Lower lobe of right lung (tissue), 2 donors: Measurements from ENCODE around the gene C1orf146. TPM values are rescaled to one million over a fixed set of nuclear protein-coding genes. Genes with fewer than 3 reads are reported as not detected.

Experiments
- ATAC-seq, 2 donors: fragments of 200-7000 bp; cut with Tn5 transposase; one replicate each; pipeline ENCODE4 v1.9.1; 2020 to 2022; ENCODE audit warnings: mild to moderate bottlenecking in 2 of 2, moderate library complexity in 2 of 2
- DNase-seq: peaks from one replicate; pipeline ENCODE4 v3.0.0-alpha.2; 2020
- H3K27ac ChIP-seq: fragments of 200-600 bp; one replicate; pipeline ENCODE4 v1.8.0; 2022
- H3K27me3 ChIP-seq: fragments of 200-600 bp; one replicate; pipeline ENCODE4 v1.8.0; 2022; ENCODE audit warnings: low read depth
- H3K36me3 ChIP-seq: fragments of 200-600 bp; one replicate; pipeline ENCODE4 v1.8.0; 2022; ENCODE audit warnings: mild to moderate bottlenecking
- H3K4me1 ChIP-seq: fragments of 200-600 bp; one replicate; pipeline ENCODE4 v1.8.0; 2022
- H3K4me3 ChIP-seq: fragments of 200-600 bp; one replicate; pipeline ENCODE4 v1.8.0; 2022; ENCODE audit warnings: mild to moderate bottlenecking
- H3K9me3 ChIP-seq: fragments of 200-600 bp; one replicate; pipeline ENCODE4 v1.8.0; 2022
- intact Hi-C: fragments of 100-400 bp; cut with DNase I; formaldehyde crosslinking; loops from one replicate; pipeline ENCODE4 v1.11.0; 2022
- total RNA-seq: library from RNA; stranded (reverse); fragmentation: NEBNext Ultra II Directional; extraction: Animal tissue kit (Norgen Biotek cat#: 25700); gene quantifications from one replicate; pipeline ENCODE4 v1.2.1, GENCODE V29; 2021
- TF ChIP-seq, protein P1 (sequence below): fragments of 200-600 bp; IDR thresholded peaks from one replicate; pipeline ENCODE4 v1.8.0; 2022; ENCODE audit warnings: antibody characterized with exemption, mild to moderate bottlenecking
- donor health status: DM: no; HTN: yes; CAD: no; lungs with severe emphysema.

C1orf146 gene
- total RNA-seq, 1 donor from 2014 or later = not detected

GRCh38 chr1:92203105-92203504 is 14.6 kb upstream of the C1orf146 start:
- Histone ChIP-seq H3K4me3 (no peak overlapping the region), H3K9me3 (peaks cover 7% of the 10 kb centered on the region), H3K36me3 (no peaks in the 10 kb centered on the region), H3K27me3 (no peaks in the 10 kb centered on the region), H3K27ac (no peak overlapping the region), H3K4me1 (no peaks in the 10 kb centered on the region)
- DNase-seq (no peak), ATAC-seq (no peak)
- TF ChIP-seq, protein P1, sequence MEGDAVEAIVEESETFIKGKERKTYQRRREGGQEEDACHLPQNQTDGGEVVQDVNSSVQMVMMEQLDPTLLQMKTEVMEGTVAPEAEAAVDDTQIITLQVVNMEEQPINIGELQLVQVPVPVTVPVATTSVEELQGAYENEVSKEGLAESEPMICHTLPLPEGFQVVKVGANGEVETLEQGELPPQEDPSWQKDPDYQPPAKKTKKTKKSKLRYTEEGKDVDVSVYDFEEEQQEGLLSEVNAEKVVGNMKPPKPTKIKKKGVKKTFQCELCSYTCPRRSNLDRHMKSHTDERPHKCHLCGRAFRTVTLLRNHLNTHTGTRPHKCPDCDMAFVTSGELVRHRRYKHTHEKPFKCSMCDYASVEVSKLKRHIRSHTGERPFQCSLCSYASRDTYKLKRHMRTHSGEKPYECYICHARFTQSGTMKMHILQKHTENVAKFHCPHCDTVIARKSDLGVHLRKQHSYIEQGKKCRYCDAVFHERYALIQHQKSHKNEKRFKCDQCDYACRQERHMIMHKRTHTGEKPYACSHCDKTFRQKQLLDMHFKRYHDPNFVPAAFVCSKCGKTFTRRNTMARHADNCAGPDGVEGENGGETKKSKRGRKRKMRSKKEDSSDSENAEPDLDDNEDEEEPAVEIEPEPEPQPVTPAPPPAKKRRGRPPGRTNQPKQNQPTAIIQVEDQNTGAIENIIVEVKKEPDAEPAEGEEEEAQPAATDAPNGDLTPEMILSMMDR = no peak
- intact Hi-C loops = no loop called here

GRCh38 chr1:92210701-92211100 is 7.0 kb upstream of the C1orf146 start:
- DNase-seq = no peak
- intact Hi-C loops = no loop called here
- no peak overlapping the region for H3K4me3 ChIP-seq

GRCh38 chr1:92211166-92211565 is 6.5 kb upstream of the C1orf146 start:
- H3K27me3 ChIP-seq = no peaks in the 10 kb centered on the region
- TF ChIP-seq, protein P1 = no peak
- peaks cover 5% of the 10 kb centered on the region for H3K9me3 ChIP-seq
- no peaks in the 10 kb centered on the region for H3K36me3 ChIP-seq
- intact Hi-C loops = no loop called here
- no peak for DNase-seq
- no peak for ATAC-seq
- H3K4me1 ChIP-seq = no peaks in the 10 kb centered on the region
- no peak overlapping the region for H3K27ac ChIP-seq
- H3K4me3 ChIP-seq = no peak overlapping the region

More at GRCh38 chr1:92210701-92211100, 7.0 kb upstream of the C1orf146 start:
- Histone ChIP-seq H3K27me3 (no peaks in the 10 kb centered on the region), H3K9me3 (peaks cover 7% of the 10 kb centered on the region), H3K27ac (no peak overlapping the region), H3K36me3 (no peaks in the 10 kb centered on the region), H3K4me1 (no peaks in the 10 kb centered on the region)
- ATAC-seq = no peak
- TF ChIP-seq, protein P1 = no peak

DNA sequence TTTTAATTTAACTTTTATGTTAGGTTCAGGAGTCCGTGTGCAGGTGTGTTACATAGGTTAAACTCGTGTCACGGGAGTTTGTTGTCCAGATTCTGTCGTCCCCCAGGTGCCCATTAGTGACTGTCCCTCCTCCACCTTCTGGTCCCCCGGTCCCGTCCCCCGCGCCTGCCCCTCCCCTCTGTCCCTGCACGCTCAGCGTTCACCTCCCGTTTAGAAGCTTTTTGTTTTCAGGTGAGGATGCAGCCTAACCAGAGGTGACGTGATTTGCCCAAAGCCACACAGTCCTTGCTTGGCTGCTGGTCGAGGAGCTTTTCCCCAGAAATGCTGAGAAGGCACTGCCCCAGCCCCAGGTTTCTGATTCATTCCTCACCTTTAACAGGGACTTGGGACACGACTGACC is 844 bp downstream of the C1orf146 start:
- Histone ChIP-seq H3K27ac (no peak overlapping the region), H3K27me3 (no peaks in the 10 kb centered on the region), H3K36me3 (no peaks in the 10 kb centered on the region), H3K9me3 (no peaks in the 10 kb centered on the region), H3K4me3 (no peak overlapping the region), H3K4me1 (no peaks in the 10 kb centered on the region)
- DNase-seq (no peak), ATAC-seq (no peak)
- TF ChIP-seq, protein P1 = no peak
- intact Hi-C loops = no loop called here

GRCh38 chr1:92219028-92219427 is 1.3 kb downstream of the C1orf146 start:
- H3K9me3 ChIP-seq = no peaks in the 10 kb centered on the region
- H3K36me3 ChIP-seq = no peaks in the 10 kb centered on the region
- no peak for ATAC-seq
- intact Hi-C loops = no loop called here
- no peak for DNase-seq
- no peak overlapping the region for H3K4me3 ChIP-seq
- H3K4me1 ChIP-seq = no peaks in the 10 kb centered on the region
- no peak overlapping the region for H3K27ac ChIP-seq
- no peaks in the 10 kb centered on the region for H3K27me3 ChIP-seq
- TF ChIP-seq, protein P1 = no peak

DNA sequence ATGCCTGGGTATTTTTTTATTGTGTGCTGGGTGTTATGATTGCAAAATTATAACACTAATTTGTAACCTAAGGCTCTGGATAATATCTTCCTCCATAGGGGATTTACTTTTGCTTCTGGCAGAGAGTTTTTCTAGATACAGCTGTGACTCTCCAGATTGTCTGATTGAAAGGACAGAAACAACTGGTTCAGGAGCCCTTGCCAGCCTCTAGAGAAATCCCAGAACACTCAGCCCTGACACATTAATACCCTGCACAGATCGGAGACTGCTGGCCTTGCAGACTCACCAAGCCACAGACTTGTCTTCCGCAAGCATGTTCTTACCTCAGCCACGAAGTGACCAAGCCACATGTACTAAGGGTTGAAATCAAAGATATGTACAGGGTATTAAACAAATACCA is 10.7 kb downstream of the C1orf146 start:
- DNase-seq = no peak
- Histone ChIP-seq H3K9me3 (no peaks in the 10 kb centered on the region), H3K36me3 (no peaks in the 10 kb centered on the region), H3K27ac (no peak overlapping the region), H3K27me3 (no peaks in the 10 kb centered on the region), H3K4me1 (no peaks in the 10 kb centered on the region), H3K4me3 (no peak overlapping the region)
- TF ChIP-seq, protein P1 = no peak
- intact Hi-C loops = no loop called here
- ATAC-seq = no peak
